Panc1 (cell line): Measurements from ENCODE around the gene AP4E1. TPM values are rescaled to one million over a fixed set of nuclear protein-coding genes. Genes with fewer than 3 reads are reported as not detected.

Experiments
- ATAC-seq: fragments of 200-7000 bp; cut with Tn5 transposase; 2 replicates; pipeline ENCODE4 v1.9.1; 2020; ENCODE audit warnings: mild to moderate bottlenecking, moderate library complexity
- BruUV-seq: library from RNA; stranded (reverse); fragments of 400-500 nt; replicated peaks from 2 replicates; lab custom pipeline; 2021; lab: Mats Ljungman, UMichigan
- CTCF ChIA-PET: fragments of 300-600 bp; sonication (Branson Sonifier 250); formaldehyde crosslinking; loops from one replicate; lab custom pipeline; 2022; ENCODE audit warnings: antibody characterized with exemption; lab: Charles Lee
- POLR2A ChIA-PET: fragments of 300-600 bp; sonication (Branson Sonifier 250); formaldehyde crosslinking; loops from one replicate; lab custom pipeline; 2022; ENCODE audit warnings: antibody characterized with exemption; lab: Charles Lee
- DNase-seq: peaks from one replicate; pipeline ENCODE4 v3.0.0-alpha.2; 2010; ENCODE audit warnings: low read depth, low spot score
- H3K27ac ChIP-seq: 2 replicates; pipeline ENCODE4 v1.5.1; 2011; ENCODE audit warnings: mild to moderate bottlenecking, low read length, inconsistent platforms
- H3K27me3 ChIP-seq: fragments of 200-500 bp; sonication (Bioruptor generic); 2 replicates; pipeline ENCODE4 v1.6.0; 2014; ENCODE audit warnings: low read length, inconsistent platforms; ENCODE audit not compliant: control insufficient read depth, insufficient read depth
- H3K36me3 ChIP-seq: fragments of 200-500 bp; sonication (Bioruptor generic); 2 replicates; pipeline ENCODE4 v1.5.1; 2014; ENCODE audit warnings: inconsistent platforms, mild to moderate bottlenecking, low read length, moderate library complexity; ENCODE audit not compliant: control insufficient read depth, insufficient read depth
- H3K4me1 ChIP-seq: 2 replicates; pipeline ENCODE4 v1.5.1; 2011; ENCODE audit warnings: inconsistent platforms, mild to moderate bottlenecking, low read length, moderate library complexity; ENCODE audit not compliant: control insufficient read depth, insufficient read depth
- H3K4me3 ChIP-seq, 2 experiments: 2 replicates each; pipeline ENCODE4 v1.5.1; 2011 to 2012; ENCODE audit warnings: low read depth in 2 of 2, low read length in 2 of 2, mild to moderate bottlenecking in 2 of 2, inconsistent platforms in 1 of 2, moderate library complexity in 1 of 2
- H3K9me3 ChIP-seq: fragments of 200-500 bp; sonication (Bioruptor generic); 2 replicates; pipeline ENCODE4 v1.5.1; 2014; ENCODE audit warnings: low read depth, mild to moderate bottlenecking, inconsistent platforms, low read length, moderate library complexity; ENCODE audit not compliant: control insufficient read depth, insufficient read depth
- CTCF ChIP-seq: fragments of 450-650 bp; IDR thresholded peaks from 2 replicates; pipeline ENCODE4 v1.5.1; 2017; ENCODE audit warnings: mild to moderate bottlenecking
- POLR2AphosphoS5 ChIP-seq: IDR thresholded peaks from 2 replicates; pipeline ENCODE4 v1.6.1; 2012; ENCODE audit warnings: mild to moderate bottlenecking, low read depth, low read length, moderate library complexity
- REST ChIP-seq, 2 experiments: IDR thresholded peaks; 2 replicates each; pipeline ENCODE4 v1.6.1; 2011 to 2012; ENCODE audit warnings: low read depth in 2 of 2, control low read depth in 1 of 2, low read length in 1 of 2, mild to moderate bottlenecking in 1 of 2, moderate library complexity in 1 of 2; ENCODE audit not compliant: insufficient read depth in 1 of 2
- SIN3A ChIP-seq: IDR thresholded peaks from 2 replicates; pipeline ENCODE4 v1.6.1; 2012; ENCODE audit warnings: low read depth, mild to moderate bottlenecking, low read length, moderate library complexity, borderline replicate concordance; ENCODE audit not compliant: insufficient read depth
- TCF7L2 ChIP-seq: IDR thresholded peaks from 2 replicates; pipeline ENCODE4 v1.6.1; 2011; ENCODE audit warnings: mild to moderate bottlenecking, low read depth, low read length, inconsistent platforms
- in situ Hi-C: cut with HindIII; loops from 2 replicates; pipeline ENCODE4 v1.10.0; 2016; ENCODE audit warnings: low sequenced_read_pairs, low pct_unique_long_range_greater_than_20kb
- intact Hi-C: fragments of 100-400 bp; cut with micrococcal nuclease; formaldehyde crosslinking; loops from one replicate; pipeline ENCODE4 v1.10.0; 2022; ENCODE audit not compliant: unreplicated experiment
- total RNA-seq: library from RNA; stranded (reverse); gene quantifications from one replicate; pipeline ENCODE4 v1.2.1, GENCODE V29; 2021; ENCODE audit not compliant: unreplicated experiment

The AP4E1 gene
- total RNA-seq, 1 experiment from 2014 or later = 13.6 TPM

GRCh38 chr15:50979041-50979440 is 70.6 kb downstream of the AP4E1 start:
- Histone ChIP-seq H3K27me3 (no peaks in the 10 kb centered on the region), H3K4me1 (no peaks in the 10 kb centered on the region), H3K36me3 (no peaks in the 10 kb centered on the region), H3K27ac (no peak overlapping the region), H3K9me3 (no peaks in the 10 kb centered on the region), H3K4me3 (no peak overlapping the region)
- DNase-seq = no peak
- POLR2A ChIA-PET = no interaction called here
- intact Hi-C loops (no loop called here), in situ Hi-C loops (no loop called here)
- CTCF ChIA-PET = no interaction called here
- no peak for ATAC-seq
- no TSS peak for BruUV-seq
- TF ChIP-seq POLR2AphosphoS5 (no peak), SIN3A (no peak), CTCF (no peak), TCF7L2 (no peak), REST (IDR thresholded peaks at IDR 0.05; ENCODE audit: insufficient read depth in 1 of 2, low read depth in 2 of 2, low read length in 1 of 2) (no peak)

GRCh38 chr15:50993598-50993997 is 85.1 kb downstream of the AP4E1 start:
- BruUV-seq = no TSS peak
- TF ChIP-seq REST (IDR thresholded peaks at IDR 0.05; ENCODE audit: insufficient read depth in 1 of 2, low read depth in 2 of 2, low read length in 1 of 2) = no peak
- no peak for TF ChIP-seq SIN3A
- TF ChIP-seq TCF7L2 = no peak
- no peak for TF ChIP-seq CTCF
- no peak for TF ChIP-seq POLR2AphosphoS5
- Histone ChIP-seq H3K4me1 (no peaks in the 10 kb centered on the region), H3K27ac (no peak overlapping the region), H3K27me3 (no peaks in the 10 kb centered on the region), H3K4me3 (no peak overlapping the region), H3K36me3 (no peaks in the 10 kb centered on the region; the same call in 1 of the 2 replicates), H3K9me3 (no peaks in the 10 kb centered on the region)
- DNase-seq (no peak), ATAC-seq (no peak)
- intact Hi-C loops (no loop called here), in situ Hi-C loops (no loop called here)
- ChIA-PET CTCF (no interaction called here), POLR2A (no interaction called here)
